ENCODE data around the gene MYO16.

The MYO16 gene

GRCh38 chr13:109126891-109127641, 497.7 kb downstream of the MYO16 start:
- no peak for DNase-seq (ENCODE audit: low read depth)

- no peak for DNase-seq (ENCODE audit: low read depth)
Observed at GRCh38 chr13:109128121-109128520, 498.7 kb downstream of the MYO16 start.

DNA sequence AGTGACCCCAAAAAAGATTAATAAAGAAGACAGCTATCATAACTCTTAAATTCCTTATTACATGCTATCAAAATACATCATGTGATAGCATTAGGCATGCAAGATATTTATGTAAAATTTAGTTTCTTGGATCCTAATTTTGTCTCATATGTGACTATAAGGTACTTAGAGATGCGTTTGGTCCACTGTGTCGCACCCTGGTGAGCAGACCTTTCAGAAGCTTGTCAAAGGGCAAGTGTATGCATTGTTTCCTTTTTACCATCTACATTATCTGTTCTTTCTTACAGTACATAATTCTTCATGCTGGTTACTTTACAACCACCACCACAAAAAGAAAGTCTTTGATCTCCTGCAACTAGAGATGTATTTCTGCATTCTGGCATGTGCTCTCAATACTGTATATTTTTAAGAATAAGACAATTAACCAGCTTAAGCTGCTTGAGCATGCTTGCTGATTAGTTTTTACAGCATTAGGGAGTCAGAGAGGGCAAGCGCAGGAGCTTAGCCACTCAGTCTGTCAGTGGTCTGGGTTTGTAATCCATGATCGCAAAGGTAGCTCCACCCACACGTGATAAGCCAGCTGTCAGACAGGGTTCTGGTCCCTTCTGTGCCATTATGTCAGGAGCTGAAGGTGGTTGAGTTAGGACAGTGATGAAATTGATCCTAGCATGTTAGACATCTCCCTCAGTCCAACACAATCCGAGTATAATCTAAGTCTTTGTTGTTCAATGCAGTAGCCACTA, 500.9 kb downstream of the MYO16 start:
- DNase-seq (ENCODE audit: low read depth) = no peak

GRCh38 chr13:109131698-109132257, 502.4 kb downstream of the MYO16 start:
- no peak for DNase-seq (ENCODE audit: low read depth)

DNA sequence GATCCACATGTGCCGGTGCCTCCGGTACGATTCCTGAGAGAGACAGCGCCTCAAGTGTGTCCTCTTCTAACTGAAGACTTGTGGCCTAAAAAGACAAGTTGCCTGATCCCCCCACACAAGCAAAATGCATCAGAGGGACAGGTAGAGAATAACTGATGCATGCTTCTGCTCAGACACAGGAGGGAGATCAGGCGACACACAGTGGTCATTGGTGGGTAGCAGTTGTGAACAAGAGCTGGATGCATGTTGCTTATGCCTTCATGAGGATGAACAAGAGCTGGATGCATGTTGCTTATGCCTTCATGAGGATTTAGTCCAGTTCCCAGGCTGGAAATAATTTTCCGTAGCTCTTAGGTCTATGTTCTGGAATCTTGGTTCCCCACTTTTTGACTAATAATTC, 505.6 kb downstream of the MYO16 start:
- DNase-seq (ENCODE audit: low read depth) = no peak

DNA sequence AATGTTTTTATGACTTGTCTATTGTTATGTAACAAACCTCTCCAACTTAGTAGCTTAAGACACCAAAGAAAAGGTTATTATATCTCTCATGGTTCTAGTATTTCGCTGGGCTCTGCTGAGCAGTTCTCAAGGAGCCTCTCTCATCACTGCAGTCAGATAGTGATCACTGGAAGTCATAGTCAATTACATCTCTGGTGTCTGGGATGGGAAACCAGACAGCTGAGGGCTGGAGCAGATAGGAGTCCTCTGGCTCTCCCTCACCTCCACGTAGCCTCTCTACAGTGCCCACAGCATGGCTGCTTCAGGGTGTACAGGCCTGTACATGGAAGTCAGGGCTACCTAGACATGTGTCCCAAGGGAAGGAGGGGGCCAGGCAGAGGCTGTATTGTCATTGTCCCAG, 507.5 kb downstream of the MYO16 start:
- DNase-seq (ENCODE audit: low read depth) = no peak

DNA sequence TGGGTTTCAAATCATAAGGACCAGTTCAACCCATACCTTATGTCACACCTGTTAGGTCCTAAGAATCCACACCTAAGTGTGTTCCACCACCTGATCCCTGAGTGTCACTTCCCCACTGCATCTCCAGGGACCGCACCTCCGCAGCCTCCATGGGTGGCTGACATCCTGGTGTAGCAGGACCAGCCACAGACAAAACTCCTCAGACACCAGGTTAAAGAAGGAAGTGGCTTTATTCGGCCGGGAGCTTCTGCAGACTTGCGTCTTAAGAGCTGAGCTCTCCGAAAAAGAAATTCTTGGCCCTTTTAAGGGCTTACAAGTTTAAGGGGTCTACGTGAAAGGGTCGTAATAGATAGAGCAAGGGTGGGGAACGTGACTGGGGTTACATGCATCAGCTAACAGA, 509.9 kb downstream of the MYO16 start:
- DNase-seq (ENCODE audit: low read depth) = no peak

DNA sequence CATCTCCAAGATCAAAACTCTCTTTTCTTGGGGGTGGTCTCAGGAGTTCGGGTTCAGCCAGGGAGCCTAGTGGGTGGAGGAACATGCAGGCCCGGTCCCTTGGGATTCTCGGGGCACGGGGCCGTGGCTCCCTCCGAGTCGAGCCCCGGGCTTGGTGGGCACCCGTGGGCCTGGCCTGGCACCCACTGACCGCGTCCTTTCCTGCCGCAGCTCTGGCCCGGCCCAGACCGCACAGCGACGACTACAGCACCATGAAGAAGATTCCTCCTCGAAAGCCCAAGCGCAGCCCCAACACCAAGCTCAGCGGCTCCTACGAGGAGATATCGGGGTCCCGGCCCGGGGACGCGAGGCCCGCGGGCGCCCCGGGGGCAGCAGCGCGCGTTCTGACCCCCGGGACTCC, 510.6 kb downstream of the MYO16 start:
- DNase-seq (ENCODE audit: low read depth) = no peak

- no peak for DNase-seq (ENCODE audit: low read depth)
Observed at GRCh38 chr13:109140479-109141349, 511.3 kb downstream of the MYO16 start.

GRCh38 chr13:109141706-109142105, 512.3 kb downstream of the MYO16 start:
- no peak for DNase-seq (ENCODE audit: low read depth)

GRCh38 chr13:109144693-109145437, 515.5 kb downstream of the MYO16 start:
- DNase-seq (ENCODE audit: low read depth) = no peak

- no peak for DNase-seq (ENCODE audit: low read depth)
Observed at GRCh38 chr13:109145631-109146030, 516.2 kb downstream of the MYO16 start.

DNA sequence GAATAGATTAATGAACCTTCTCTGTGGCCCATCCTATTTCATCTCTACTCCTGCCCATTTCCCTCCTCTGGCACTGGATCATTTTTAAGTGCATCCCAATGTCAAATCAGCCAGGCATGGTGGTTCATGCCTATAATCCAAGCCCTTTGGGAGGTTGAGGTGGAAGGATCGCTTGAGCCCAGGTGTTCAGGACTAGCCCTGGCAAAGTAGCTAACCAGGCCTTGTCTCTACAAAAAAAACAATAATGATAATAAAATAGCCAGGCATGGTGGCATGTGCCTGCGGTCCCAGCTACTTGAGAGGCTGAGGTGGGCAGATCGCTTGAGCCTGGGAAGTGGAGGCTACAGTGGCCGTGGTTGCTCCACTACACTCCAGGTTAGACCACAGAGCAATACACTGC, 517.0 kb downstream of the MYO16 start:
- no peak for DNase-seq (ENCODE audit: low read depth)

DNA sequence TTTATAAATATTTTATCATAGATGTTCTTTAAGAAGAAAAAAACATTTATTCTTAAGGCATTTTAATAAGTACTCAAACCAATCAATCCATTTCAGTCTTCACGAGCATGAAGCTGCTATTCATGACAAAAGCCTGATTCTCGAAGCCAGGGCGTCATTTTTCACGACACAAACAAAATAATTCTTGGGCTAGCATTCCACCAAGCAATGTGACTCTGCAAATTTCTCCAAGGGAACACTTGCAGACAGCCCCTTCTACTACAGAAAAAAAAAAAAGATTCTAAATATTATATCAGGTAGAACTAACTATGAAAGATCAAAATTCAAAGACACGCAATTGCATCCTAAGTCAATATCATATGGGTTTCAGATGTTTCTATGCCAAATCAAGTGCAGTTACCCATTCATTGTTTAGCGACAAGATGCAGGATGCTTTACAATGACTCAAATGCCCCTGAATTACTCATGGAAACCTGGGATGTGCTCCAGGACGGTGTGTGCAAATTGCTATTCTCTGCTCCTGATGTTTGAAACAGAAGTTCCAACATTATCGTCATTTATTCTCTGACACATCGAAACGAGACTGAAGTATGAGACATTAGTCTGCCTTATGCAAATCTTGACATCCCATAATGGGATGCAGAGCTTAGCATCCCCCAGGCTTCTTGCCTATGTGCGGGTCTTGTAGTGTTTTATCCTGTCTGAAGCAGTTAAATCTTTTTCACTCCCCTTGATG, 517.7 kb downstream of the MYO16 start:
- DNase-seq (ENCODE audit: low read depth) = no peak

DNA sequence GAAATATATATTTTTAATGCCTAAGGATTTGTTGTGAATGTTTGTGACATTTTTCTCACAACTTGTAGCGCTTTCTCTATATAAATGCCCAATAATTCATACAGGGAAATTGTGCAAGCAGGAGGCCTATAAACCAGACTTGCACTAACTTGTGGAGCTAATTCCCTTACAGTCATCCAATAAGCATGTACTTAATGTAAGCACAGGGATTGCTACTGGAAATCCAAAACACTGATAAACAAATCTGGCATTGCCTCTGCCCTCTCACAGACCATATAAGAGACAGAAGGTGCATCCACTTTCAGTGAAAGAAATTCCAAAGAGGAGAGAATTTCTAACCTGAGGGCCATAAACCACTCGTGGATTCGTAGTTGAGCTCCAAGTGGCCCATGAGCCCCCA, 518.8 kb downstream of the MYO16 start:
- no peak for DNase-seq (ENCODE audit: low read depth)

DNA sequence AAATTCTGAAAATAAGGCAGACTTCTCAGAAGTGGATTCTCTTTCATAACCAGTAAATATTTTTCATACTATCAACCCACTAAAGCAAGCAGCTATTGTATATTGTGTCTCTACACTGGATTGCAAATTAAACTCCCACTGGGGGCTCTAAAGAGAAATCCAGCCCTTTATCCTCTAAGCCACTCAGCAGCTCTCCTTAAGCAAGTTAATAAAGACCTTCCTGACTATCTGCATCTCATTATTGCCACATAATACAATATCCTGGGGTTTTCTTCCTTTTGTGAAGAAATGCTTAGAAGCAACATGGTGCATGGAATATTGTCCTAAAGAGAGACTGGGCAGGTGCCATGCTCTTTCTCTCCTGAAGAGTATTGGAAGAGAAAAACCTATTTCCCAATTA, 521.3 kb downstream of the MYO16 start:
- no peak for DNase-seq (ENCODE audit: low read depth)

DNA sequence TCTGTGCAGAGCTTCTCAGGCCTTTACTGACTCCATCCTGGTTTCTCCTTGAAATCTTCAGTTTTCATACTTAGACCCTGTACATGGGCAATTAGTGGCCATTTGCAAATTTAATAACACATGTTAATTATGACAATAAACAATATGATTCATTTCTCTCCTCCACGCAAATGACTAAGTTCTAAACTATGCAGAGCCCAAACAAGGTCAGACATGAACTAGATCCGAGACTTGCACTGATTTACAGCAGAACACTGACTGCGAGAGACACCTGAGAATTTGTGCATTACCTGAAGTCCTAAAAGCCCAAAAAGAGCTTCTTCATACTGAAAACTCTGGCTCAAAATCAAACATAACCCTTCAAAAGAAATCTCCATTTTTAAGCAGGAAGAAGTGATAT, 521.8 kb downstream of the MYO16 start:
- no peak for DNase-seq (ENCODE audit: low read depth)

- DNase-seq (ENCODE audit: low read depth) = no peak
Observed at GRCh38 chr13:109151696-109152095, 522.3 kb downstream of the MYO16 start.

- no peak for DNase-seq (ENCODE audit: low read depth)
Observed at GRCh38 chr13:109152311-109152820, 523.0 kb downstream of the MYO16 start.

DNA sequence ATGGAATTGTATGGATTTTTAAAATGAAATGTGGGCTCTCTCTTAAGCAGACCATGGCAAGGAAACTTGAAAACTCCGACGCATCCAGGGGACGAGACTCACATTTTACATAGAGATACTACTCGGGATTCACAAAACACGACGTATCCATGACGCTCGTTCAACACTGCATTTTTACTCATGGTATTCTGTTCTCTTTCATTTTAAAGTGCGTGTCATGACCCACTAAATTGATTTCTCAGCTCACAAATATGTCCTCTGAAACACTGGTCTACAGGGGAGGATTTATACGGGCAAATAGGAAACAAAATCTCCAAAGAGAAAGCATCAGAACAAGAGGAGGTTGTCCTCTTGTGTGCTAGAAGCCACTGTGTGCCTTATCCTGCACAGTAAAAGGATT, 523.5 kb downstream of the MYO16 start:
- no peak for DNase-seq (ENCODE audit: low read depth)

DNA sequence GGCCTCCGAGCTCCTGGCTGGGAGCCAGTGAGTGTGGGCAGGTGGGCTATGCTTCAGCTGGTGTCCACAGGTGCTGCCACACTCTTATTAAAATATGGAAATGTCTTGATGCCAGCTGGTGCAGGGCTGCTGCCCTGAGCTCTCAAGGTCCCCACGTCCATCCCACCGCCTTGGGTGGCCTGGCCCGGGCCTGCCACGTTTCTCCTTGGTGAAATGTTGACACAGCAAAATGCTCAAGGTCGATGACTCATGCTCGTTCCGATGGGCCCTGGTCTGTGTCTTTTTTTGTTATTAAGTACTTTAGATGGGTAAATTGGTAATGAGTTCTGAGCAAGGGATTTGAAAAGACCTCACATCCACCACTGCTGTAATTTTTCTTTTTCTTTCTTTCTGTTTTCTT, 524.7 kb downstream of the MYO16 start:
- no peak for DNase-seq (ENCODE audit: low read depth)

Measured in activated gamma-delta T cell treated with anti-CD3 and anti-CD28 coated beads, Interleukin-2, amount 50 U/mL, for 16 hours (primary cell).